MCF 10A (cell line): ENCODE measurements around the gene PRRC2B. TPM values are rescaled to one million over a fixed set of nuclear protein-coding genes. Genes with fewer than 3 reads are reported as not detected.

Experiments used
- BruUV-seq: library from RNA; stranded (reverse); fragments of 400-500 nt; replicated peaks from 2 replicates; lab custom pipeline; 2021; lab: Mats Ljungman, UMichigan
- CTCF ChIA-PET: fragments of 300-600 bp; sonication (Branson Sonifier 250); formaldehyde crosslinking; extraction: SDS; loops from one replicate; lab custom pipeline; 2021; ENCODE audit warnings: antibody characterized with exemption, inconsistent platforms; lab: Yijun Ruan, JAX
- POLR2A ChIA-PET: fragments of 300-600, 350-650 bp; sonication (Branson Sonifier 250); formaldehyde crosslinking; extraction: SDS; loops from one replicate; lab custom pipeline; 2020; ENCODE audit warnings: antibody characterized with exemption, inconsistent platforms; lab: Yijun Ruan, JAX
- DNase-seq: peaks from one replicate; pipeline ENCODE4 v3.0.0-alpha.2; 2018; ENCODE audit not compliant: unreplicated experiment
- H3K27ac Mint-ChIP-seq: one replicate; pipeline ENCODE4 v1.8.0; 2022; ENCODE audit warnings: mild to moderate bottlenecking, low read depth, mixed read lengths; ENCODE audit not compliant: unreplicated experiment
- H3K27me3 Mint-ChIP-seq: one replicate; pipeline ENCODE4 v1.8.0; 2022; ENCODE audit warnings: mixed read lengths; ENCODE audit not compliant: insufficient read depth, unreplicated experiment
- H3K36me3 Mint-ChIP-seq: one replicate; pipeline ENCODE4 v1.8.0; 2022; ENCODE audit warnings: mild to moderate bottlenecking, moderate library complexity, mixed read lengths; ENCODE audit not compliant: insufficient read depth, unreplicated experiment
- H3K4me1 Mint-ChIP-seq: one replicate; pipeline ENCODE4 v1.8.0; 2022; ENCODE audit warnings: mixed read lengths; ENCODE audit not compliant: insufficient read depth, unreplicated experiment
- H3K4me3 Mint-ChIP-seq: one replicate; pipeline ENCODE4 v1.8.0; 2022; ENCODE audit warnings: mild to moderate bottlenecking, moderate library complexity, mixed read lengths; ENCODE audit not compliant: unreplicated experiment
- H3K9me3 Mint-ChIP-seq: one replicate; pipeline ENCODE4 v1.8.0; 2022; ENCODE audit warnings: mixed read lengths; ENCODE audit not compliant: unreplicated experiment
- CTCF ChIP-seq: fragments of 200-600 bp; IDR thresholded peaks from one replicate; pipeline ENCODE4 v1.8.0; 2022; ENCODE audit warnings: antibody characterized with exemption, mild to moderate bottlenecking; ENCODE audit not compliant: unreplicated experiment
- intact Hi-C: fragments of 100-400 bp; cut with micrococcal nuclease; formaldehyde crosslinking; loops from 2 replicates; pipeline ENCODE4 v1.14.1; 2022
- total RNA-seq: library from RNA; stranded (reverse); gene quantifications from 2 replicates; pipeline ENCODE4 v1.2.3, GENCODE V29; 2022

PRRC2B gene
- total RNA-seq, 1 experiment from 2014 or later, result 186 TPM

GRCh38 chr9:131418143-131419025, 24.5 kb downstream of the PRRC2B start:
- peak overlapping the region; percentile 83 for H3K27ac Mint-ChIP-seq
- ChIA-PET CTCF (interaction anchor here (0.6 to 1.1 kb wide), 4 partner anchors 11 to 82 kb away, joined by 4 to 5 read pairs (median 4); no protein-coding TSS in a partner anchor), POLR2A (interaction anchor here (0.6 to 1.5 kb wide), 7 partner anchors 11 to 266 kb away, joined by 3 to 11 read pairs (median 4); no protein-coding TSS in a partner anchor)
- no peak for TF ChIP-seq CTCF
- H3K27me3 Mint-ChIP-seq, result no peaks in the 10 kb centered on the region
- DNase-seq, result no peak
- BruUV-seq, result no TSS peak
- H3K4me3 Mint-ChIP-seq, result peak overlapping the region; percentile 6
- peaks cover 73% of the 10 kb centered on the region for H3K4me1 Mint-ChIP-seq
- peaks cover 18% of the 10 kb centered on the region for H3K36me3 Mint-ChIP-seq
- H3K9me3 Mint-ChIP-seq, result no peaks in the 10 kb centered on the region
- intact Hi-C loops, result no loop called here

GRCh38 chr9:131419026-131419614, 25.2 kb downstream of the PRRC2B start:
- CTCF ChIA-PET, result interaction anchor here (0.5 to 1.1 kb wide), 3 partner anchors 12 to 504 kb away, joined by 3 to 5 read pairs (median 5); no protein-coding TSS in a partner anchor
- Mint-ChIP-seq H3K36me3 (peaks cover 12% of the 10 kb centered on the region), H3K27me3 (no peaks in the 10 kb centered on the region), H3K9me3 (no peaks in the 10 kb centered on the region), H3K4me1 (peaks cover 70% of the 10 kb centered on the region), H3K4me3 (no peak overlapping the region), H3K27ac (peak overlapping the region; percentile 83)
- no TSS peak for BruUV-seq
- POLR2A ChIA-PET, result interaction anchor here (0.6 to 1.5 kb wide), 6 partner anchors 12 to 267 kb away, joined by 3 to 11 read pairs (median 4); no protein-coding TSS in a partner anchor
- DNase-seq, result no peak
- no peak for TF ChIP-seq CTCF
- intact Hi-C loops, result no loop called here

- Mint-ChIP-seq H3K9me3 (no peaks in the 10 kb centered on the region), H3K4me1 (peaks cover 66% of the 10 kb centered on the region), H3K36me3 (peaks cover 8% of the 10 kb centered on the region), H3K27me3 (no peaks in the 10 kb centered on the region), H3K27ac (peak overlapping the region; percentile 83), H3K4me3 (no peak overlapping the region)
- intact Hi-C loops, result no loop called here
- no peak for DNase-seq
- BruUV-seq, result no TSS peak
- ChIA-PET POLR2A (interaction anchor here (1.1 to 1.7 kb wide), 3 partner anchors 12 to 52 kb away, joined by 3 to 4 read pairs (median 3); no protein-coding TSS in a partner anchor), CTCF (no interaction called here)
- TF ChIP-seq CTCF, result no peak
These were observed 25.8 kb downstream of the PRRC2B start for GRCh38 chr9:131419716-131420115.
